Loucy (cell line): ENCODE results near the gene ALOX12B.
"Not testable (repeated sequence)": the region's sequence is repeated elsewhere in the genome, so short reads cannot be mapped to it uniquely, and the experiment has no call there.

Experiments
- H2AFZ ChIP-seq: fragments of 200-600 bp; sonication (generic); 2 replicates; pipeline ENCODE4 v1.6.0; 2016; ENCODE audit warnings: antibody characterized with exemption, mild to moderate bottlenecking, low read length, moderate library complexity
- H3F3A ChIP-seq: fragments of 200-600 bp; 2 replicates; pipeline ENCODE4 v1.6.0; 2016; ENCODE audit warnings: antibody characterized with exemption, low read depth, mild to moderate bottlenecking
- H3K27me3 ChIP-seq: fragments of 200-600 bp; sonication (generic); 2 replicates; pipeline ENCODE4 v1.6.1; 2014; ENCODE audit warnings: low read length, mild to moderate bottlenecking; ENCODE audit not compliant: insufficient read depth, poor library complexity, severe bottlenecking
- H3K36me3 ChIP-seq: fragments of 200-600 bp; sonication (generic); 2 replicates; pipeline ENCODE4 v1.6.1; 2016; ENCODE audit warnings: low read length; ENCODE audit not compliant: insufficient read depth
- H3K4me1 ChIP-seq: fragments of 200-600 bp; sonication (generic); 2 replicates; pipeline ENCODE4 v1.5.1; 2014; ENCODE audit warnings: low read length, mild to moderate bottlenecking; ENCODE audit not compliant: insufficient read depth, poor library complexity, severe bottlenecking
- H3K4me2 ChIP-seq: fragments of 200-600 bp; sonication (generic); 2 replicates; pipeline ENCODE4 v1.6.0; 2014; ENCODE audit warnings: antibody characterized with exemption, low read length, low read depth, mild to moderate bottlenecking; ENCODE audit not compliant: poor library complexity, severe bottlenecking
- H3K4me3 ChIP-seq: fragments of 200-600 bp; sonication (generic); 2 replicates; pipeline ENCODE4 v1.5.1; 2014; ENCODE audit warnings: low read length, mild to moderate bottlenecking, mixed read lengths; ENCODE audit not compliant: poor library complexity, severe bottlenecking
- H3K79me2 ChIP-seq: fragments of 200-600 bp; sonication (generic); 2 replicates; pipeline ENCODE4 v1.6.1; 2014; ENCODE audit warnings: low read length; ENCODE audit not compliant: insufficient read depth
- H3K9ac ChIP-seq: fragments of 200-600 bp; sonication (generic); 2 replicates; pipeline ENCODE4 v1.6.0; 2014; ENCODE audit warnings: mild to moderate bottlenecking, low read depth, low read length, moderate library complexity; ENCODE audit not compliant: poor library complexity, severe bottlenecking
- H3K9me2 ChIP-seq: fragments of 200-600 bp; sonication (generic); replicated peaks from 2 replicates; pipeline ENCODE4 v1.6.1; 2016; ENCODE audit warnings: low read depth, low read length, mixed read lengths
- H3K9me3 ChIP-seq: fragments of 200-600 bp; sonication (generic); 2 replicates; pipeline ENCODE4 v1.6.1; 2014; ENCODE audit warnings: mild to moderate bottlenecking, antibody characterized with exemption, low read length, low read depth; ENCODE audit not compliant: insufficient read depth
- H4K20me1 ChIP-seq: fragments of 200-600 bp; sonication (generic); 2 replicates; pipeline ENCODE4 v1.6.0; 2014; ENCODE audit warnings: antibody characterized with exemption, low read length, mild to moderate bottlenecking; ENCODE audit not compliant: insufficient read depth, poor library complexity, severe bottlenecking
- EZH2phosphoT487 ChIP-seq: fragments of 200-600 bp; IDR thresholded peaks from 2 replicates; pipeline ENCODE4 v1.6.1; 2018; ENCODE audit warnings: antibody characterized with exemption, mild to moderate bottlenecking, moderate library complexity, borderline replicate concordance
- TF ChIP-seq, protein P1 (sequence below): fragments of 200-600 bp; sonication (generic); conservative IDR thresholded peaks from 2 replicates; pipeline ENCODE4 v1.5.1; 2014; ENCODE audit warnings: mild to moderate bottlenecking, antibody characterized with exemption, low read length

The ALOX12B gene

GRCh38 chr17:8110456-8110804 lies 22.9 kb upstream of the ALOX12B start:
- Histone ChIP-seq H4K20me1 (no peaks in the 10 kb centered on the region), H3K4me1 (peaks cover 3% of the 10 kb centered on the region), H2AFZ (no peak overlapping the region), H3K36me3 (no peaks in the 10 kb centered on the region), H3F3A (no peaks in the 10 kb centered on the region), H3K9me2 (no peaks in the 10 kb centered on the region), H3K9ac (no peak overlapping the region), H3K4me2 (no peak overlapping the region), H3K9me3 (no peaks in the 10 kb centered on the region), H3K4me3 (no peak overlapping the region), H3K79me2 (no peaks in the 10 kb centered on the region), H3K27me3 (peaks cover 14% of the 10 kb centered on the region)
- TF ChIP-seq, protein P1, sequence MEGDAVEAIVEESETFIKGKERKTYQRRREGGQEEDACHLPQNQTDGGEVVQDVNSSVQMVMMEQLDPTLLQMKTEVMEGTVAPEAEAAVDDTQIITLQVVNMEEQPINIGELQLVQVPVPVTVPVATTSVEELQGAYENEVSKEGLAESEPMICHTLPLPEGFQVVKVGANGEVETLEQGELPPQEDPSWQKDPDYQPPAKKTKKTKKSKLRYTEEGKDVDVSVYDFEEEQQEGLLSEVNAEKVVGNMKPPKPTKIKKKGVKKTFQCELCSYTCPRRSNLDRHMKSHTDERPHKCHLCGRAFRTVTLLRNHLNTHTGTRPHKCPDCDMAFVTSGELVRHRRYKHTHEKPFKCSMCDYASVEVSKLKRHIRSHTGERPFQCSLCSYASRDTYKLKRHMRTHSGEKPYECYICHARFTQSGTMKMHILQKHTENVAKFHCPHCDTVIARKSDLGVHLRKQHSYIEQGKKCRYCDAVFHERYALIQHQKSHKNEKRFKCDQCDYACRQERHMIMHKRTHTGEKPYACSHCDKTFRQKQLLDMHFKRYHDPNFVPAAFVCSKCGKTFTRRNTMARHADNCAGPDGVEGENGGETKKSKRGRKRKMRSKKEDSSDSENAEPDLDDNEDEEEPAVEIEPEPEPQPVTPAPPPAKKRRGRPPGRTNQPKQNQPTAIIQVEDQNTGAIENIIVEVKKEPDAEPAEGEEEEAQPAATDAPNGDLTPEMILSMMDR, result no peak

DNA sequence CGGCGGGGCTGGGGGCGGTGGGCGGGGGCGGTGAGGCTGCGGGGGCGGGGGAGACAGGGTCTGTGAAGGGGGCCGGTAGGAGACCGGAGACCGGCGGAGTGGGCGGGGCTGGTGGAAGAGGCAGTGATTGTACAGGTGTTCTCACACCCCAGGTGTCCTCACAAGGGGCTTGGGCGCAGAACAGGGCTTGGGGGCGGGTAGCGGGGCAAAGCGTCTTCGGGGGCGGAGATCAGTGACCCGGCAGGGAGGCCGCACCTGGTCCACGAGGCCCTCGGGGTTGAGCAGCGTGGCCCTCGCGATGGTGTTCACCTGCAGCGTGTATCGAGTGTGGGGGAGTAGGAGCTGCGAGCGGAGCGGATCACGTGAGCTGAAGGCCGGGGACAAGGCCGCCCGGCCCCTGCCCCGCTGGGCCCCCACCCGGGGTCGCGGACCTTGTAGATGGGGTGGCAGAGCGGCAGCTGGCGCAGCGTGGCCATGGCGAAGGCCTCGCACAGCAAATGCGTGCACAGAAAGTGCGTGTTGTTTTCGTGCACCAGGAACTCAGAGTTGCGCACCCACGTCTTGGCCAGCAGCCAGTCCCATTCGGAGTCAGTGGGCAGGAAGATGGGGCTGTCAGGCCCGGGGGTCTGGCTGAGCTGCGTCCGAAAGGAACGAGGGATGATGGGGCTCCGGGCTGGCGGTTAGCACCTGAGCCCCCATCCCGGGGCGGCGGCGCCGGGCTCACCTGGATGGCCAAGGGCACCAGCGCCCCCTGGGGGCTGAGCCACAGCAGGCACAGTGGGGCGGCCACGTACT lies 22.3 kb upstream of the ALOX12B start:
- peaks cover 3% of the 10 kb centered on the region for H3K4me1 ChIP-seq
- no peak overlapping the region for H3K9ac ChIP-seq
- H3K79me2 ChIP-seq, result no peaks in the 10 kb centered on the region
- H4K20me1 ChIP-seq, result no peaks in the 10 kb centered on the region
- no peaks in the 10 kb centered on the region for H3K9me2 ChIP-seq
- TF ChIP-seq EZH2phosphoT487, result no peak
- TF ChIP-seq, protein P1, result peak; percentile 70
- H3K9me3 ChIP-seq, result no peaks in the 10 kb centered on the region
- H3K36me3 ChIP-seq, result no peaks in the 10 kb centered on the region
- H3K4me2 ChIP-seq, result no peak overlapping the region
- H3K27me3 ChIP-seq, result peaks cover 11% of the 10 kb centered on the region
- no peaks in the 10 kb centered on the region for H3F3A ChIP-seq
- no peak overlapping the region for H2AFZ ChIP-seq
- H3K4me3 ChIP-seq, result no peak overlapping the region

DNA sequence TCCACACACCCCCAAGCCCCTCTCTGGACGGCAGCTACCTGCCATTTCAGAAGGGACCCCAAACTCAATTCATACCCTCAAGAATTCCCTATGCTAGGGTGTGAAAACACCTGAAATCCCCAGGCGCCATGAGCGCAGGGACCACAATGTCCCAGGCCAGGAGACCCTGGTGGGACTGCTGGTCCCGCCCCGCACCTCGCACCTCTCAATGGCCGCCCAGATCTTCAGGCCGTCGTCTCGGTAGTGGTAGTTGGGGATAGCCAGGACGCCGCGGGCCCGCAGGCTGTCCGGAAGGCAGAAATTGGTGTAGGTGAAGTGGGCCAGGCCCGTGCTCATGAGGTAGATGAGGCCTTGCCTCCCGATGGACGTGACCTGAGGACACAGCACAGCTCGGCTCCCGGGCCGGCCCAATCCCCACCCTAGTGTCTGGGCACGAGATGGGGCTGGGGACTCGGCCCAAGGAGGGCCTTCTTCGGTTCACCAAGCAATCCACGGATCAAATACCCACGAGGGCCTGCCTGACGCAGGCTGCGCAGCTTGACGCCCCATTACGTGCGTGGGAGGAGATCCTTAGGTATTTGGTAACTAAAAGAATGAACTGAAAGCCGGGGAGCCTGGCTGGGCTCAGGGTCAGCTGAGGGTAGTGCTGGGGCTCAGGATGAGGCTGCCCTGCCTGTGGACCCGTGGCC lies 21.6 kb upstream of the ALOX12B start:
- H3K27me3 ChIP-seq, result peaks cover 7% of the 10 kb centered on the region
- H2AFZ ChIP-seq, result no peak overlapping the region
- H3K4me2 ChIP-seq, result no peak overlapping the region
- TF ChIP-seq, protein P1, result no peak
- TF ChIP-seq EZH2phosphoT487, result no peak
- no peaks in the 10 kb centered on the region for H3K36me3 ChIP-seq
- H3K4me3 ChIP-seq, result no peak overlapping the region
- H4K20me1 ChIP-seq, result no peaks in the 10 kb centered on the region
- H3K9me3 ChIP-seq, result no peaks in the 10 kb centered on the region
- no peaks in the 10 kb centered on the region for H3K9me2 ChIP-seq
- no peak overlapping the region for H3K9ac ChIP-seq
- no peaks in the 10 kb centered on the region for H3K79me2 ChIP-seq
- H3K4me1 ChIP-seq, result peaks cover 3% of the 10 kb centered on the region
- H3F3A ChIP-seq, result no peaks in the 10 kb centered on the region

- not testable (repeated sequence) for H3K36me3 ChIP-seq, H3K79me2 ChIP-seq, H3K4me2 ChIP-seq, H3K9me3 ChIP-seq, H3K4me3 ChIP-seq, H4K20me1 ChIP-seq, H3K9me2 ChIP-seq, H3K9ac ChIP-seq, H3F3A ChIP-seq, H2AFZ ChIP-seq, H3K27me3 ChIP-seq, H3K4me1 ChIP-seq
Measured at GRCh38 chr17:8106980-8107379, 19.5 kb upstream of the ALOX12B start.
